Neural cell (in vitro differentiated cells): Measurements from ENCODE around the gene LRRC8D. TPM values are rescaled to one million over a fixed set of nuclear protein-coding genes. Genes with fewer than 3 reads are reported as not detected.

ENCODE experiments used
- H2AFZ ChIP-seq: fragments of 200-600, 300-800 bp; sonication (generic), shearing (Covaris generic); 2 replicates; pipeline ENCODE4 v1.6.0; 2014; ENCODE audit warnings: low read depth, mild to moderate bottlenecking, antibody characterized with exemption, low read length, moderate library complexity
- H3F3A ChIP-seq: fragments of 200-600 bp; shearing (Covaris generic); 2 replicates; pipeline ENCODE4 v1.6.1; 2016; ENCODE audit warnings: mild to moderate bottlenecking, moderate library complexity, mixed read lengths, antibody characterized with exemption, low read length; ENCODE audit not compliant: insufficient read depth, poor library complexity, severe bottlenecking
- H3K27ac ChIP-seq: fragments of 200-600, 300-800 bp; sonication (generic), shearing (Covaris generic); 2 replicates; pipeline ENCODE4 v1.5.1; 2014; ENCODE audit warnings: mild to moderate bottlenecking, low read length, moderate library complexity
- H3K27me3 ChIP-seq: fragments of 300-800, 200-600 bp; sonication (generic), shearing (Covaris generic); 2 replicates; pipeline ENCODE4 v1.6.0; 2014; ENCODE audit warnings: mild to moderate bottlenecking, low read depth, low read length, moderate library complexity; ENCODE audit not compliant: insufficient read depth
- H3K36me3 ChIP-seq: fragments of 300-800, 200-600 bp; sonication (generic), shearing (Covaris generic); 2 replicates; pipeline ENCODE4 v1.5.1; 2014; ENCODE audit warnings: mild to moderate bottlenecking, antibody characterized with exemption, low read length, moderate library complexity; ENCODE audit not compliant: insufficient read depth
- H3K4me2 ChIP-seq: fragments of 300-800, 200-600 bp; sonication (generic), shearing (Covaris generic); 2 replicates; pipeline ENCODE4 v1.6.0; 2014; ENCODE audit warnings: mild to moderate bottlenecking, low read length
- H3K4me3 ChIP-seq: fragments of 300-800, 200-600 bp; sonication (generic), shearing (Covaris generic); 2 replicates; pipeline ENCODE4 v1.5.1; 2014; ENCODE audit warnings: mild to moderate bottlenecking, low read length, moderate library complexity
- H3K79me2 ChIP-seq: fragments of 200-600 bp; shearing (Covaris generic); replicated peaks from 2 replicates; pipeline ENCODE4 v1.6.0; 2014; ENCODE audit warnings: mild to moderate bottlenecking, low read length, moderate library complexity; ENCODE audit not compliant: insufficient read depth
- H3K9ac ChIP-seq: fragments of 300-800, 200-600 bp; sonication (generic), shearing (Covaris generic); 2 replicates; pipeline ENCODE4 v1.6.1; 2016; ENCODE audit warnings: mild to moderate bottlenecking, low read length, mixed read lengths
- H3K9me2 ChIP-seq: fragments of 200-600 bp; shearing (Covaris generic); 2 replicates; pipeline ENCODE4 v1.6.1; 2016; ENCODE audit warnings: mild to moderate bottlenecking, low read length, mixed read lengths; ENCODE audit not compliant: insufficient read depth
- H3K9me3 ChIP-seq: fragments of 200-600, 300-800 bp; sonication (generic), shearing (Covaris generic); 2 replicates; pipeline ENCODE4 v1.6.1; 2016; ENCODE audit warnings: mild to moderate bottlenecking, mixed run types, low read length, moderate library complexity, mixed read lengths
- H4K20me1 ChIP-seq: fragments of 200-600 bp; shearing (Covaris generic); 2 replicates; pipeline ENCODE4 v1.6.1; 2016; ENCODE audit warnings: mild to moderate bottlenecking, mixed run types; ENCODE audit not compliant: insufficient read depth
- EP300 ChIP-seq: fragments of 450-650 bp; conservative IDR thresholded peaks from 2 replicates; pipeline ENCODE4 v1.6.1; 2014; ENCODE audit warnings: antibody characterized with exemption, mild to moderate bottlenecking, moderate library complexity; ENCODE audit not compliant: poor library complexity, severe bottlenecking
- EZH2 ChIP-seq: fragments of 200-600, 300-800 bp; shearing (Covaris generic), sonication (generic); IDR thresholded peaks from 2 replicates; pipeline ENCODE4 v1.6.1; 2014; ENCODE audit warnings: antibody characterized with exemption, low read length, borderline replicate concordance, mild to moderate bottlenecking; ENCODE audit not compliant: insufficient read depth, poor library complexity, severe bottlenecking
- MXI1 ChIP-seq: fragments of 450-650 bp; conservative IDR thresholded peaks from 2 replicates; pipeline ENCODE4 v1.6.1; 2014; ENCODE audit warnings: antibody characterized with exemption, mild to moderate bottlenecking; ENCODE audit not compliant: poor library complexity, severe bottlenecking
- POLR2AphosphoS5 ChIP-seq: IDR thresholded peaks from 2 replicates; pipeline ENCODE4 v1.6.1; 2012
- RAD21 ChIP-seq: fragments of 450-650 bp; conservative IDR thresholded peaks from 2 replicates; pipeline ENCODE4 v1.6.1; 2014; ENCODE audit warnings: antibody characterized with exemption, mild to moderate bottlenecking, moderate library complexity
- SMC3 ChIP-seq: fragments of 450-650 bp; conservative IDR thresholded peaks from 2 replicates; pipeline ENCODE4 v1.6.1; 2014; ENCODE audit warnings: antibody characterized with exemption, mild to moderate bottlenecking, moderate library complexity; ENCODE audit not compliant: poor library complexity
- TAF1 ChIP-seq: IDR thresholded peaks from 2 replicates; pipeline ENCODE4 v1.6.1; 2012; ENCODE audit warnings: low read depth
- polyA plus RNA-seq: library from polyadenylated mRNA; depleted of rRNA; stranded (reverse); fragments of >200 nt; gene quantifications from 2 replicates; pipeline ENCODE4 v1.2.3, GENCODE V29; 2014
- TF ChIP-seq, protein P1 (sequence below): IDR thresholded peaks from 2 replicates; pipeline ENCODE4 v1.6.1; 2012; ENCODE audit warnings: borderline replicate concordance
- TF ChIP-seq, protein P2 (sequence below): fragments of 450-650 bp; IDR thresholded peaks from 2 replicates; pipeline ENCODE4 v1.5.1; 2014; ENCODE audit warnings: antibody characterized with exemption, mild to moderate bottlenecking, moderate library complexity; ENCODE audit not compliant: poor library complexity, severe bottlenecking

Gene LRRC8D
- polyA plus RNA-seq, 1 donor from 2014 or later, result 43.7 TPM

DNA sequence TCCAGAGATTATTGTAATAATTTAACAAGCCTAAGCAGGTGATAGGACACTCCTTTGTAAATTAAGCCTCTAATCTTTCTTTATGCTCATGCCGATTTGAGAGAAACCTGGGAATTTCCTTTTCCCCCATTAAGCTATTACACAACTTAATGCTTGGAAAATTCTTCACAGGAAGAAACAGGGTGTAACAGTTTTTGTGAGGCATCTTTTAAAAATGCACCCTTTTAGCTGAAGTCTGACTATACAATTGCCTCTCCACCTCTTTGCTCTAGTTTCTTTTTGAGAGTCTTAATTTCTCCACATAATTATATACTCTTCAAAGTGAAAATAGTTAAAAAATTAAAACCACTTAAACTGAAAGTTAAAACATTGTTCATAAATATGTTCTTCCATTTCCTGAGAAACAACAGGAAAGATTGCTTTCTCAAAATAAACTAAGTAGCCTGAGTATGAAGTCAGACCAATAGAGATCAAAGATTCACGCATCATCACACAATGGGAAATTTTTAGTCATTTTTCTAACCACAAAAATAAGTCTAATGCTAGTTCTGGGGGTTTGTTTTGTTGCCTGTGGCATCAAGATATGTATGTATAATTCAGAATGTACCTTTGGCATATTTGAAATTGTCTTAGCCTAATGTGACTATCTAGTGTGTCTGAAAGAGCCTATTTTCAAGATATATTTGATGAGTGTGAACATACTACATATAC is 34.7 kb downstream of the LRRC8D start:
- H3K9me3 ChIP-seq, result no peaks in the 10 kb centered on the region
- no peak overlapping the region for H3K4me2 ChIP-seq
- no peak overlapping the region for H3K27ac ChIP-seq
- no peak overlapping the region for H2AFZ ChIP-seq
- H3F3A ChIP-seq, result no peaks in the 10 kb centered on the region
- peaks cover 4% of the 10 kb centered on the region for H3K36me3 ChIP-seq
- no peaks in the 10 kb centered on the region for H3K27me3 ChIP-seq
- H4K20me1 ChIP-seq, result no peaks in the 10 kb centered on the region
- TF ChIP-seq RAD21, result no peak
- no peak for TF ChIP-seq POLR2AphosphoS5
- no peak for TF ChIP-seq TAF1
- no peak for TF ChIP-seq SMC3
- TF ChIP-seq, protein P1, sequence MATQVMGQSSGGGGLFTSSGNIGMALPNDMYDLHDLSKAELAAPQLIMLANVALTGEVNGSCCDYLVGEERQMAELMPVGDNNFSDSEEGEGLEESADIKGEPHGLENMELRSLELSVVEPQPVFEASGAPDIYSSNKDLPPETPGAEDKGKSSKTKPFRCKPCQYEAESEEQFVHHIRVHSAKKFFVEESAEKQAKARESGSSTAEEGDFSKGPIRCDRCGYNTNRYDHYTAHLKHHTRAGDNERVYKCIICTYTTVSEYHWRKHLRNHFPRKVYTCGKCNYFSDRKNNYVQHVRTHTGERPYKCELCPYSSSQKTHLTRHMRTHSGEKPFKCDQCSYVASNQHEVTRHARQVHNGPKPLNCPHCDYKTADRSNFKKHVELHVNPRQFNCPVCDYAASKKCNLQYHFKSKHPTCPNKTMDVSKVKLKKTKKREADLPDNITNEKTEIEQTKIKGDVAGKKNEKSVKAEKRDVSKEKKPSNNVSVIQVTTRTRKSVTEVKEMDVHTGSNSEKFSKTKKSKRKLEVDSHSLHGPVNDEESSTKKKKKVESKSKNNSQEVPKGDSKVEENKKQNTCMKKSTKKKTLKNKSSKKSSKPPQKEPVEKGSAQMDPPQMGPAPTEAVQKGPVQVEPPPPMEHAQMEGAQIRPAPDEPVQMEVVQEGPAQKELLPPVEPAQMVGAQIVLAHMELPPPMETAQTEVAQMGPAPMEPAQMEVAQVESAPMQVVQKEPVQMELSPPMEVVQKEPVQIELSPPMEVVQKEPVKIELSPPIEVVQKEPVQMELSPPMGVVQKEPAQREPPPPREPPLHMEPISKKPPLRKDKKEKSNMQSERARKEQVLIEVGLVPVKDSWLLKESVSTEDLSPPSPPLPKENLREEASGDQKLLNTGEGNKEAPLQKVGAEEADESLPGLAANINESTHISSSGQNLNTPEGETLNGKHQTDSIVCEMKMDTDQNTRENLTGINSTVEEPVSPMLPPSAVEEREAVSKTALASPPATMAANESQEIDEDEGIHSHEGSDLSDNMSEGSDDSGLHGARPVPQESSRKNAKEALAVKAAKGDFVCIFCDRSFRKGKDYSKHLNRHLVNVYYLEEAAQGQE, result no peak
- TF ChIP-seq EP300, result no peak
- TF ChIP-seq MXI1, result no peak
- no peak for TF ChIP-seq EZH2
- TF ChIP-seq, protein P2, sequence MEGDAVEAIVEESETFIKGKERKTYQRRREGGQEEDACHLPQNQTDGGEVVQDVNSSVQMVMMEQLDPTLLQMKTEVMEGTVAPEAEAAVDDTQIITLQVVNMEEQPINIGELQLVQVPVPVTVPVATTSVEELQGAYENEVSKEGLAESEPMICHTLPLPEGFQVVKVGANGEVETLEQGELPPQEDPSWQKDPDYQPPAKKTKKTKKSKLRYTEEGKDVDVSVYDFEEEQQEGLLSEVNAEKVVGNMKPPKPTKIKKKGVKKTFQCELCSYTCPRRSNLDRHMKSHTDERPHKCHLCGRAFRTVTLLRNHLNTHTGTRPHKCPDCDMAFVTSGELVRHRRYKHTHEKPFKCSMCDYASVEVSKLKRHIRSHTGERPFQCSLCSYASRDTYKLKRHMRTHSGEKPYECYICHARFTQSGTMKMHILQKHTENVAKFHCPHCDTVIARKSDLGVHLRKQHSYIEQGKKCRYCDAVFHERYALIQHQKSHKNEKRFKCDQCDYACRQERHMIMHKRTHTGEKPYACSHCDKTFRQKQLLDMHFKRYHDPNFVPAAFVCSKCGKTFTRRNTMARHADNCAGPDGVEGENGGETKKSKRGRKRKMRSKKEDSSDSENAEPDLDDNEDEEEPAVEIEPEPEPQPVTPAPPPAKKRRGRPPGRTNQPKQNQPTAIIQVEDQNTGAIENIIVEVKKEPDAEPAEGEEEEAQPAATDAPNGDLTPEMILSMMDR, result no peak
- H3K4me3 ChIP-seq, result no peak overlapping the region
- H3K9ac ChIP-seq, result no peak overlapping the region
- no peaks in the 10 kb centered on the region for H3K79me2 ChIP-seq
- no peaks in the 10 kb centered on the region for H3K9me2 ChIP-seq

DNA sequence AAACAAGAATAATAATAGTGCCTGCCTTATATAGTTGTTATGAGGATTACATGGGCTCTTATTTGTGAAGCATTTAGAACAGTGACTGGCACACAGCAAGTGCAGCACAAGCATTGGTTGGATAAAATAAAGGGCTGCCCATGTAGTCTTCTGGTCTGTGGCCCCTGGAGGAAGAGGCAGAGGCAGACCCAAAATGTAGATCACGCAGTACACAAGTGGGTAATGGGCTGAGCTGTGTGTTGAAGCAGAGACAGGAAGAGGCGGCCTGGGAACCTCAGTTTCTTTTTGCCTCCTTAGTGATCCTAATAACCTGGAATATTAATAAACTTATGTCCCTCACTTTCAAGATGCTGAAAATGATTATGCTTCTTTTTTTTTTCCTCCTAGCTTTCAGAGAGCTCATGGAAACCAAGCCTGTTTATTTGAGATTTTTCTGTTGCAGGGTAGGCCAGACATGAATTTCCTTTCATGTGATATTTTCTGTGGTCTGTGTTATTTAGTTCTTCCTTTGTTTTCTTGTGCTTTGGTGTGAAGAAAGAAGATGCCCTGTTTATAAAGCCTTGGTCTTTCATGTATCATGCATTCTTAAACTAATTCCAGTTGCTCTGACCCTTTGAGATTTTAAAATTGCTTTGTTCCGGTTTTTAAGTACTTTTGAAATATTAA is 42.5 kb downstream of the LRRC8D start:
- TF ChIP-seq MXI1 (no peak), POLR2AphosphoS5 (no peak)
- Histone ChIP-seq H3K9me2 (no peaks in the 10 kb centered on the region), H3F3A (no peaks in the 10 kb centered on the region), H3K4me2 (no peak overlapping the region), H2AFZ (no peak overlapping the region), H3K27me3 (no peaks in the 10 kb centered on the region), H3K4me3 (no peak overlapping the region), H3K36me3 (peaks cover 5% of the 10 kb centered on the region), H4K20me1 (no peaks in the 10 kb centered on the region), H3K9me3 (no peaks in the 10 kb centered on the region), H3K9ac (no peak overlapping the region), H3K79me2 (no peaks in the 10 kb centered on the region), H3K27ac (no peak overlapping the region)
